Hematopoietic multipotent progenitor cell treated with erythropoietin and hydrocortisone succinate and interleukin-3 and kit ligand, for 15 days (in vitro differentiated cells): ENCODE results near the gene ETFB.

Source experiments
- DNase-seq: peaks from one replicate; pipeline ENCODE4 v3.0.0-alpha.2; 2015; ENCODE audit warnings: low spot score

ETFB gene

GRCh38 chr19:51351266-51351990, 14.8 kb downstream of the ETFB start:
- no peak for DNase-seq

- DNase-seq = no peak
Observed at GRCh38 chr19:51347209-51347928, 18.8 kb downstream of the ETFB start.

- DNase-seq = no peak
Observed at GRCh38 chr19:51346742-51347141, 19.4 kb downstream of the ETFB start.

- DNase-seq = no peak
Observed at GRCh38 chr19:51345076-51345620, 21.0 kb downstream of the ETFB start.

GRCh38 chr19:51342631-51343569, 23.3 kb downstream of the ETFB start:
- DNase-seq = no peak

GRCh38 chr19:51341976-51342580, 24.1 kb downstream of the ETFB start, which contains the start of gene VSIG10L:
Gene VSIG10L (minus strand): TSS chr19:51342139. CDS start chr19:51342124, 15 bp downstream.
- DNase-seq = no peak

- no peak for DNase-seq
Observed at GRCh38 chr19:51341066-51341465, 25.1 kb downstream of the ETFB start.

- DNase-seq = peak; percentile 97
Observed at GRCh38 chr19:51339687-51340656, 26.2 kb downstream of the ETFB start.

- no peak for DNase-seq
Observed at GRCh38 chr19:51339313-51339686, 26.9 kb downstream of the ETFB start.

- DNase-seq = peak; percentile 82
Observed at GRCh38 chr19:51338563-51339312, 27.4 kb downstream of the ETFB start.

GRCh38 chr19:51337861-51338562, 28.2 kb downstream of the ETFB start:
- no peak for DNase-seq

- no peak for DNase-seq
Observed at GRCh38 chr19:51337141-51337860, 28.9 kb downstream of the ETFB start.

- DNase-seq = peak; percentile 34
Observed at GRCh38 chr19:51333836-51334460, 32.2 kb downstream of the ETFB start.

- no peak for DNase-seq
Observed at GRCh38 chr19:51331716-51332115, 34.5 kb downstream of the ETFB start.

- no peak for DNase-seq
Observed at GRCh38 chr19:51331193-51331592, 35.0 kb downstream of the ETFB start.

- DNase-seq = no peak
Observed at GRCh38 chr19:51330366-51330765, 35.8 kb downstream of the ETFB start.

GRCh38 chr19:51329411-51329810, 36.8 kb downstream of the ETFB start:
- no peak for DNase-seq
